ENCODE results near the gene PGBD5.

- no peak for TF ChIP-seq MAFG (CRISPR knock-in tag; IDR thresholded peaks at IDR 0.05)
- no peak for TF ChIP-seq TAF1 (CRISPR knock-in tag; IDR thresholded peaks at IDR 0.05)
- no peak for TF ChIP-seq MYNN (CRISPR knock-in tag; IDR thresholded peaks at IDR 0.05; ENCODE audit: low read depth)
- TF ChIP-seq, protein P1, sequence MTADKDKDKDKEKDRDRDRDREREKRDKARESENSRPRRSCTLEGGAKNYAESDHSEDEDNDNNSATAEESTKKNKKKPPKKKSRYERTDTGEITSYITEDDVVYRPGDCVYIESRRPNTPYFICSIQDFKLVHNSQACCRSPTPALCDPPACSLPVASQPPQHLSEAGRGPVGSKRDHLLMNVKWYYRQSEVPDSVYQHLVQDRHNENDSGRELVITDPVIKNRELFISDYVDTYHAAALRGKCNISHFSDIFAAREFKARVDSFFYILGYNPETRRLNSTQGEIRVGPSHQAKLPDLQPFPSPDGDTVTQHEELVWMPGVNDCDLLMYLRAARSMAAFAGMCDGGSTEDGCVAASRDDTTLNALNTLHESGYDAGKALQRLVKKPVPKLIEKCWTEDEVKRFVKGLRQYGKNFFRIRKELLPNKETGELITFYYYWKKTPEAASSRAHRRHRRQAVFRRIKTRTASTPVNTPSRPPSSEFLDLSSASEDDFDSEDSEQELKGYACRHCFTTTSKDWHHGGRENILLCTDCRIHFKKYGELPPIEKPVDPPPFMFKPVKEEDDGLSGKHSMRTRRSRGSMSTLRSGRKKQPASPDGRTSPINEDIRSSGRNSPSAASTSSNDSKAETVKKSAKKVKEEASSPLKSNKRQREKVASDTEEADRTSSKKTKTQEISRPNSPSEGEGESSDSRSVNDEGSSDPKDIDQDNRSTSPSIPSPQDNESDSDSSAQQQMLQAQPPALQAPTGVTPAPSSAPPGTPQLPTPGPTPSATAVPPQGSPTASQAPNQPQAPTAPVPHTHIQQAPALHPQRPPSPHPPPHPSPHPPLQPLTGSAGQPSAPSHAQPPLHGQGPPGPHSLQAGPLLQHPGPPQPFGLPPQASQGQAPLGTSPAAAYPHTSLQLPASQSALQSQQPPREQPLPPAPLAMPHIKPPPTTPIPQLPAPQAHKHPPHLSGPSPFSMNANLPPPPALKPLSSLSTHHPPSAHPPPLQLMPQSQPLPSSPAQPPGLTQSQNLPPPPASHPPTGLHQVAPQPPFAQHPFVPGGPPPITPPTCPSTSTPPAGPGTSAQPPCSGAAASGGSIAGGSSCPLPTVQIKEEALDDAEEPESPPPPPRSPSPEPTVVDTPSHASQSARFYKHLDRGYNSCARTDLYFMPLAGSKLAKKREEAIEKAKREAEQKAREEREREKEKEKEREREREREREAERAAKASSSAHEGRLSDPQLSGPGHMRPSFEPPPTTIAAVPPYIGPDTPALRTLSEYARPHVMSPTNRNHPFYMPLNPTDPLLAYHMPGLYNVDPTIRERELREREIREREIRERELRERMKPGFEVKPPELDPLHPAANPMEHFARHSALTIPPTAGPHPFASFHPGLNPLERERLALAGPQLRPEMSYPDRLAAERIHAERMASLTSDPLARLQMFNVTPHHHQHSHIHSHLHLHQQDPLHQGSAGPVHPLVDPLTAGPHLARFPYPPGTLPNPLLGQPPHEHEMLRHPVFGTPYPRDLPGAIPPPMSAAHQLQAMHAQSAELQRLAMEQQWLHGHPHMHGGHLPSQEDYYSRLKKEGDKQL (CRISPR knock-in tag; IDR thresholded peaks at IDR 0.05; ENCODE audit: low read depth), result no peak
- TF ChIP-seq ZNF274 (CRISPR knock-in tag; IDR thresholded peaks at IDR 0.05), result no peak
- no peak for TF ChIP-seq ZNF768 (CRISPR knock-in tag; IDR thresholded peaks at IDR 0.05)
- TF ChIP-seq HOMEZ (CRISPR knock-in tag; IDR thresholded peaks at IDR 0.05; ENCODE audit: low read depth), result no peak
These were observed 87.1 kb downstream of the PGBD5 start for GRCh38 chr1:230339033-230339432.
